Naive thymus-derived CD8-positive, alpha-beta T cell (primary cell): ENCODE results near the gene SAPCD2. TPM values are rescaled to one million over a fixed set of nuclear protein-coding genes. Genes with fewer than 3 reads are reported as not detected.

Source experiments
- ATAC-seq, 2 donors: fragments of 150-1000 bp; cut with Tn5 transposase in 1 of 2; sonication (Bioruptor Pico), chemical (Tn5 transposase) in 1 of 2; 1 replicate in 1 of 2; 2 replicates in 1 of 2; pipeline ENCODE4 v1.10.0; 2021; ENCODE audit warnings: mild to moderate bottlenecking in 2 of 2, moderate library complexity in 2 of 2
- POLR2A ChIA-PET: fragments of 350-600 bp; sonication (Branson Sonifier 250); formaldehyde crosslinking; loops from one replicate; lab custom pipeline; 2021; ENCODE audit warnings: antibody characterized with exemption; lab: Charles Lee
- DNase-seq, 10 donors: peaks; one replicate each; pipeline versions ENCODE4 v3.0.0 to v3.0.0-alpha.2; 2020 to 2022
- H3K27ac Mint-ChIP-seq, 10 donors: one replicate each; pipeline ENCODE4 v1.8.0; 2020 to 2022; ENCODE audit warnings: mild to moderate bottlenecking in 10 of 10, mixed read lengths in 10 of 10, moderate library complexity in 4 of 10, inconsistent platforms in 1 of 10
- H3K27me3 Mint-ChIP-seq, 5 donors: one replicate each; pipeline ENCODE4 v1.8.0; 2021 to 2022; ENCODE audit warnings: mixed read lengths in 5 of 5
- H3K36me3 Mint-ChIP-seq, 3 donors: one replicate each; pipeline ENCODE4 v1.8.0; 2020 to 2022; ENCODE audit warnings: mixed read lengths in 3 of 3, mild to moderate bottlenecking in 2 of 3, inconsistent platforms in 1 of 3
- H3K4me1 Mint-ChIP-seq, 4 donors: one replicate each; pipeline ENCODE4 v1.8.0; 2021 to 2022; ENCODE audit warnings: mixed read lengths in 4 of 4
- H3K4me3 Mint-ChIP-seq, 10 donors: one replicate each; pipeline ENCODE4 v1.8.0; 2020 to 2022; ENCODE audit warnings: mild to moderate bottlenecking in 10 of 10, mixed read lengths in 10 of 10, moderate library complexity in 6 of 10, inconsistent platforms in 1 of 10
- H3K9me3 Mint-ChIP-seq, 9 donors: one replicate each; pipeline ENCODE4 v1.8.0; 2020 to 2022; ENCODE audit warnings: mixed read lengths in 9 of 9, mild to moderate bottlenecking in 3 of 9, inconsistent platforms in 1 of 9, moderate library complexity in 1 of 9
- polyA plus RNA-seq, 3 donors: library from polyadenylated mRNA; unstranded; fragments of 300-500 nt; fragmentation: Illumina TruSeq; gene quantifications; one replicate each; pipeline ENCODE4 v1.2.3, GENCODE V29; 2021
- total RNA-seq, 8 experiments: library from RNA in 2 of 8; stranded (reverse) in 2 of 8; gene quantifications; one replicate each; pipeline ENCODE4 v1.2.3 and lab custom pipeline; 2021 to 2026

SAPCD2 gene
- total and polyA plus RNA-seq, 5 experiments from 2014 or later: 0.23 to 0.44 (median 0.27) TPM; not detected in 1

DNA sequence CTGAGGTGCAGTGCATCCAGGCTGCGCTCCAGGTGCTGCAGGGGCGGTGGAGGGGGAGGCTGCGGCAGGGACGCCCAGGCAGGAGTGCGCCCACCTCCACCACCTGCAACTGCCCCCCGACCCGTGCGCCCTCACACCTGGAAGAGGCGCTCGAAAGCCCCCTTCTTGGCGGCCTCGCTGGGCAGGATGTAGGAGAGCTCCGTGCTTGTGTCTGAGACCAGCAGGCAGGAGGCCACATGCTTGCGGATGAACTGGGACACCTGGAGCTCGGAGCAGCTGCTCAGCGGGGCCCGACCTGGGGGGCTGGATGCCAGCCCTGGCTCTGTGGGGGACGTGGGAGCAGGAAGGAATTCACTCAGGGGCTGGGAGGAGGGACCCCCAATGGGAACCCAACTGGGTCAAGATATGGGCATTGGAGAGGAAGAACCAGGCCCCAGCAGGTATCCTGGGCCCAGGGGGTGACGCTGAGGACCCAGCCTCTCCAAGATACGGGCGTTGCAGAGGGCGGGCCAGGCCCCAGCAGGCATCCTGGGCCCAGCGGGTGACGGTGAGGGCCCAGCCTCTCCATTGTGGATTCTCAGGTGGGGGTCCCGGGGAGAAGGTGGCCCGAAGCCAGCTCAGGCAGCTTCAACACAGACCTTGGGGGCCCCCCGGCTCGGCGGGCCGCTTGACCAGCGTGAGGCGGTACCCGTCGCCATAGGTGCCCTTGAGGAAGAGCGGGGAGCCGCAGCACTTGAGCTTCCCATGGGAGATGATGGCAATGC, 55.4 kb downstream of the SAPCD2 start:
- Mint-ChIP-seq H3K4me1 (peaks cover 0 to 5% (median 2%) of the 10 kb centered on the region in 4 donors), H3K4me3 (no peak overlapping the region), H3K27ac (no peak overlapping the region), H3K9me3 (no peaks in the 10 kb centered on the region), H3K27me3 (no peaks in the 10 kb centered on the region), H3K36me3 (peaks cover 0 to 19% (median 0%) of the 10 kb centered on the region in 3 donors)
- POLR2A ChIA-PET: interaction anchor here (0.6 to 1.8 kb wide), 2 partner anchors 10 to 331 kb away, joined by 4 to 7 read pairs; no protein-coding TSS in a partner anchor
- ATAC-seq (no peak), DNase-seq (no peak)

DNA sequence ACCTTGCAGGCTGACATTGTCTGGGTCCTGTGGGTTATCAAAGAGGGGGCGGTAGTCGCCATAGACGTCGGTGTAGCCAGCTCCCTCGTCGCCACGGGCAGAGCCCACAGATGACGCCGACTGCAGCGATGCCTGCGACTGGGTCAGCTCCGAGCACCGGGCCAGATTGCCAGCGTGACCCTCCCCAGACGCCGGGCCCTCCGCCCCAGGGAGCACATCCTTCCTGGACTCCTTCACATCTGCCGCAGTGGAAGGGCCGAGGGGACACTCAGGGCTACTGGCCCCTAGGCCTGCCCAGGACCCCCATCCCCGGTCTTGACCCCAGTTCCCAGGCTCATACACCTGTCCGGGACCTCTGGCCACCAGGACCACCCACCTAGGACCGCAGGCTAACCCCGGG, 56.2 kb downstream of the SAPCD2 start:
- POLR2A ChIA-PET: interaction anchor here (0.6 to 1.8 kb wide), 2 partner anchors 11 to 332 kb away, joined by 4 to 7 read pairs; no protein-coding TSS in a partner anchor
- Mint-ChIP-seq H3K9me3 (no peaks in the 10 kb centered on the region), H3K36me3 (peaks cover 0 to 23% (median 0%) of the 10 kb centered on the region in 3 donors), H3K27me3 (no peaks in the 10 kb centered on the region), H3K4me3 (no peak overlapping the region), H3K4me1 (peaks cover 0 to 2% (median 0%) of the 10 kb centered on the region in 4 donors), H3K27ac (peak overlapping the region in 1 of 10 donors; percentile 40)
- no peak for DNase-seq
- ATAC-seq: no peak

DNA sequence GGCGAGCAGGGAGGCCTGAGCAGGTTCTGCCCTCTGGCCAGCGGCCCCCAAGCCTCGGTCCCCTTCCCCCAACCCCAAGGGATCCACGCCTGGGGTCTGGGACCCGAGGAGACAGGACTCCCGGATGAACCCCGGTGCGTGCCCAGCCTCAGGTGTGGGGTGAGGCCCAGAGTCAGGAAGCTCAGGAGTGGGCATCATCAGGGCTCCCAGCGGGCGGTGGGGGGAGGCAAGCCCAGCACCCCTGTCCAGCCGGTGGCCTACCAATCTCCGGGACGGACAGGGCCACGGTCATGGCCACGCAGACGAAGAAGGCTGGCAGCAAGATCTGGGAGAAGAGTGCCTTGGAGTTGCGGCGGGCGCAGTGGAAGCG, 56.8 kb downstream of the SAPCD2 start:
- ATAC-seq (no peak), DNase-seq (no peak)
- Mint-ChIP-seq H3K27ac (no peak overlapping the region), H3K9me3 (no peaks in the 10 kb centered on the region), H3K36me3 (peaks cover 0 to 23% (median 0%) of the 10 kb centered on the region in 3 donors), H3K27me3 (no peaks in the 10 kb centered on the region), H3K4me3 (no peak overlapping the region), H3K4me1 (peaks cover 0 to under 1% (median 0%) of the 10 kb centered on the region in 4 donors)
- POLR2A ChIA-PET: interaction anchor here (1.8 kb wide), 1 partner anchor 11 kb away, joined by 7 read pairs; no protein-coding TSS in a partner anchor

DNA sequence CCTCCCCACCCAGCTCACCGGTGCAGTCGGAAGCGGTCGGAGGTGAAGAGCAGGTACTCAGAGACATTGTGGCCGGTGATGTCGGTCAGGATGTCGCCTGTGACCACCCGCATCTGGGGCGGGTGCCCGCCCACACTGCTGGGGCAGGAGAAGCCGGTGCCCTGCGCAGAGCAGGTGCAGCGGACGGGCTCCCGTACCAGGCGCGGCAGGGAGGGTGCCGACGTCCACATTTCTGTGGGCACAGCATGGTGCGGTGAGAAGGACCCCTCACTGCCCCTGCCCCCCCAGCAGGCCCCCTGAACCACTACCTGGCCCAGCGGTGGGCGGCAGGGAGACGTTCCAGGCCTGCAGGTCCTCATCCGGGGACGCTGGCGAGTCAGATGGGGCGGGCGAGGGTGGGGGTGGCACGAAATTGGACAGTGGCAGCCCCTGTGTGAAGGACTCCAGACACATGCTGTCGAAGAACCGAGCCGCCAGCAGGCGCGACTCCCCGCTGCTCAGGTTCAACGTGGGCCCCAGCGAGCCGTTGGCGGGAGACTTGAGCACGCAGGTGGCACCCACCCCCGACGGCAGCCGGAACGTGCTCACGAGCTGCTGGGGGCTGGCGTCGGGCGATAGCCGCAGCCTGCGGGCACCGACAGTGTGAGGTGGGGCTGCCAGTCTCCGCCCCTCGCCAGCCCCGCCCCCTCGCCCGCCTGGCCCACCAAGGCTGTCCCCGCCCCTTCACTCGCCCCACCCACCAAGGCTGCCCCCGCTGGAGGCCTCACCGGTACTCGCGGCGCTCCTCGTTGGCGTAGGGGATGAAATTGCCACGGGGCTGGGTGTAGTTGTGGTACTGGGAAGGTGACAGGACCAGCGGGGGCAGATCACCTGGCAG, 57.4 kb downstream of the SAPCD2 start:
- POLR2A ChIA-PET: no interaction called here
- H3K36me3 Mint-ChIP-seq: peaks cover 0 to 20% (median 0%) of the 10 kb centered on the region in 3 donors
- H3K4me3 Mint-ChIP-seq: no peak overlapping the region
- ATAC-seq (no peak), DNase-seq (no peak)
- no peak overlapping the region for H3K27ac Mint-ChIP-seq
- H3K4me1 Mint-ChIP-seq: no peaks in the 10 kb centered on the region
- no peaks in the 10 kb centered on the region for H3K9me3 Mint-ChIP-seq
- H3K27me3 Mint-ChIP-seq: no peaks in the 10 kb centered on the region

Other genes with a start within 250 kb of the SAPCD2 start
Only the 30 nearest of the 36 such genes appear.
- 10 to 100 TPM; 28.0 to 34.4 TPM for gene TRAF2, start 184.0 kb downstream of the SAPCD2 start, total RNA-seq
- gene TRAF2, start 184.0 kb downstream of the SAPCD2 start, polyA plus RNA-seq: 10 to 100 TPM in 2 of 3 donors, 1 to 10 TPM in 1; 7.9 to 24.4 (median 12.2) TPM
- 10 to 100 TPM; 93.1 TPM for gene FBXW5, start 125.8 kb downstream of the SAPCD2 start, total RNA-seq
- gene FBXW5, start 125.8 kb downstream of the SAPCD2 start, polyA plus RNA-seq: 10 to 100 TPM; 62.9 to 92.1 (median 83.7) TPM
- under 1 TPM in 1 of 2 experiments, not detected in 1; 0.99 TPM for gene C8G, start 125.3 kb downstream of the SAPCD2 start, total RNA-seq
- 1 to 10 TPM in 1 of 3 donors, not detected in 2; 1.6 TPM for gene C8G, start 125.3 kb downstream of the SAPCD2 start, polyA plus RNA-seq
- 1 to 10 TPM; 2.6 to 2.7 TPM for gene LCN12, start 118.3 kb downstream of the SAPCD2 start, total RNA-seq
- not detected for gene LCN12, start 118.3 kb downstream of the SAPCD2 start, polyA plus RNA-seq
- gene PTGDS, start 93.1 kb downstream of the SAPCD2 start, total RNA-seq: under 1 TPM in 1 of 2 experiments, not detected in 1; 0.58 TPM
- gene PTGDS, start 93.1 kb downstream of the SAPCD2 start, polyA plus RNA-seq: 1 to 10 TPM in 1 of 3 donors, under 1 TPM in 1, not detected in 1; 0.31 to 3.2 TPM
- gene LCNL1, start 87.6 kb downstream of the SAPCD2 start, total RNA-seq: under 1 TPM; 0.44 to 0.74 TPM
- not detected for gene LCNL1, start 87.6 kb downstream of the SAPCD2 start, polyA plus RNA-seq
- 100 to 1,000 TPM; 129 to 137 TPM for gene PAXX, start 78.1 kb downstream of the SAPCD2 start, total RNA-seq
- 100 to 1,000 TPM; 104 to 119 (median 112) TPM for gene PAXX, start 78.1 kb downstream of the SAPCD2 start, polyA plus RNA-seq
- gene CLIC3, start 74.0 kb downstream of the SAPCD2 start, total RNA-seq: 10 to 100 TPM; 11.1 to 13.5 TPM
- 10 to 100 TPM in 2 of 3 donors, 1 to 10 TPM in 1; 7.0 to 30.2 (median 16.9) TPM for gene CLIC3, start 74.0 kb downstream of the SAPCD2 start, polyA plus RNA-seq
- gene ABCA2, start 42.3 kb downstream of the SAPCD2 start, total RNA-seq: 10 to 100 TPM; 37.0 to 41.5 TPM
- 1 to 10 TPM; 3.9 to 9.4 (median 4.7) TPM for gene ABCA2, start 42.3 kb downstream of the SAPCD2 start, polyA plus RNA-seq
- gene FUT7, start 38.5 kb downstream of the SAPCD2 start, total RNA-seq: under 1 TPM in 1 of 2 experiments, not detected in 1; 0.13 TPM
- gene FUT7, start 38.5 kb downstream of the SAPCD2 start, polyA plus RNA-seq: 1 to 10 TPM; 1.2 to 1.6 (median 1.6) TPM
- gene NPDC1, start 24.4 kb downstream of the SAPCD2 start, total RNA-seq: 1 to 10 TPM; 2.8 to 4.3 TPM
- 1 to 10 TPM; 2.1 to 9.3 (median 4.2) TPM for gene NPDC1, start 24.4 kb downstream of the SAPCD2 start, polyA plus RNA-seq
- gene ENTPD2, start 16.5 kb downstream of the SAPCD2 start, total RNA-seq: not detected
- gene ENTPD2, start 16.5 kb downstream of the SAPCD2 start, polyA plus RNA-seq: not detected
- 10 to 100 TPM; 25.2 to 28.7 TPM for gene UAP1L1, start 7.0 kb upstream of the SAPCD2 start, total RNA-seq
- 1 to 10 TPM; 2.3 to 7.8 (median 2.8) TPM for gene UAP1L1, start 7.0 kb upstream of the SAPCD2 start, polyA plus RNA-seq
- 10 to 100 TPM; 66.9 to 73.2 TPM for gene MAN1B1, start 16.4 kb upstream of the SAPCD2 start, total RNA-seq
- gene MAN1B1, start 16.4 kb upstream of the SAPCD2 start, polyA plus RNA-seq: 10 to 100 TPM; 30.6 to 46.6 (median 38.3) TPM
- 100 to 1,000 TPM; 278 to 298 TPM for gene DPP7, start 44.2 kb upstream of the SAPCD2 start, total RNA-seq
- 100 to 1,000 TPM in 2 of 3 donors, 10 to 100 TPM in 1; 98.7 to 126 (median 121) TPM for gene DPP7, start 44.2 kb upstream of the SAPCD2 start, polyA plus RNA-seq
- gene GRIN1, start 68.6 kb upstream of the SAPCD2 start, total RNA-seq: not detected
- not detected for gene GRIN1, start 68.6 kb upstream of the SAPCD2 start, polyA plus RNA-seq
- not detected for gene LRRC26, start 99.5 kb upstream of the SAPCD2 start, total RNA-seq
- not detected for gene LRRC26, start 99.5 kb upstream of the SAPCD2 start, polyA plus RNA-seq
- gene TMEM210, start 101.5 kb upstream of the SAPCD2 start, total RNA-seq: not detected
- gene TMEM210, start 101.5 kb upstream of the SAPCD2 start, polyA plus RNA-seq: not detected
- gene ANAPC2, start 118.0 kb upstream of the SAPCD2 start, total RNA-seq: 100 to 1,000 TPM; 143 to 146 TPM
- 1 to 10 TPM; 3.4 to 5.9 (median 4.3) TPM for gene ANAPC2, start 118.0 kb upstream of the SAPCD2 start, polyA plus RNA-seq
- gene SSNA1, start 118.1 kb upstream of the SAPCD2 start, total RNA-seq: 10 to 100 TPM; 39.2 to 43.4 TPM
- 100 to 1,000 TPM in 2 of 3 donors, 10 to 100 TPM in 1; 97.8 to 123 (median 119) TPM for gene SSNA1, start 118.1 kb upstream of the SAPCD2 start, polyA plus RNA-seq
- 10 to 100 TPM; 10.1 TPM for gene TPRN, start 130.2 kb upstream of the SAPCD2 start, total RNA-seq
- gene TPRN, start 130.2 kb upstream of the SAPCD2 start, polyA plus RNA-seq: under 1 TPM; 0.15 to 0.42 (median 0.39) TPM
- 10 to 100 TPM; 42.7 to 43.0 TPM for gene TMEM203, start 135.1 kb upstream of the SAPCD2 start, total RNA-seq
- 100 to 1,000 TPM; 128 to 163 (median 155) TPM for gene TMEM203, start 135.1 kb upstream of the SAPCD2 start, polyA plus RNA-seq
- 10 to 100 TPM; 35.0 to 39.8 TPM for gene NDOR1, start 135.1 kb upstream of the SAPCD2 start, total RNA-seq
- gene NDOR1, start 135.1 kb upstream of the SAPCD2 start, polyA plus RNA-seq: 1 to 10 TPM; 2.4 to 9.5 (median 5.7) TPM
- 1 to 10 TPM in 1 of 2 experiments, under 1 TPM in 1; 0.91 to 1.7 TPM for gene RNF208, start 151.7 kb upstream of the SAPCD2 start, total RNA-seq
- gene RNF208, start 151.7 kb upstream of the SAPCD2 start, polyA plus RNA-seq: not detected
- gene CYSRT1, start 154.6 kb upstream of the SAPCD2 start, total RNA-seq: under 1 TPM; 0.30 to 0.47 TPM
- gene CYSRT1, start 154.6 kb upstream of the SAPCD2 start, polyA plus RNA-seq: not detected
- under 1 TPM in 1 of 2 experiments, not detected in 1; 0.21 TPM for gene RNF224, start 156.9 kb upstream of the SAPCD2 start, total RNA-seq
- not detected for gene RNF224, start 156.9 kb upstream of the SAPCD2 start, polyA plus RNA-seq
- gene SLC34A3, start 160.3 kb upstream of the SAPCD2 start, total RNA-seq: not detected
- gene SLC34A3, start 160.3 kb upstream of the SAPCD2 start, polyA plus RNA-seq: not detected
- gene TUBB4B, start 170.7 kb upstream of the SAPCD2 start, total RNA-seq: 10 to 100 TPM; 60.2 TPM
- 10 to 100 TPM; 10.8 to 23.4 (median 22.5) TPM for gene TUBB4B, start 170.7 kb upstream of the SAPCD2 start, polyA plus RNA-seq
- gene STPG3, start 180.7 kb upstream of the SAPCD2 start, total RNA-seq: not detected
- not detected for gene STPG3, start 180.7 kb upstream of the SAPCD2 start, polyA plus RNA-seq
- 10 to 100 TPM; 42.4 to 45.9 TPM for gene NELFB, start 184.8 kb upstream of the SAPCD2 start, total RNA-seq
- gene NELFB, start 184.8 kb upstream of the SAPCD2 start, polyA plus RNA-seq: 10 to 100 TPM; 20.4 to 29.7 (median 25.0) TPM